H1 (cell line): ENCODE results near the gene KCNMB1. TPM values are rescaled to one million over a fixed set of nuclear protein-coding genes. Genes with fewer than 3 reads are reported as not detected.

Experiments used
- BRCA1 ChIP-seq: IDR thresholded peaks from 2 replicates; pipeline ENCODE4 v1.6.1; 2012; ENCODE audit warnings: low read depth, low read length, improper control_type of control experiment
- KDM1A ChIP-seq: fragments of 200-600, 300-600 bp; sonication (generic); IDR thresholded peaks from 2 replicates; pipeline ENCODE4 v1.7.1; 2016; ENCODE audit warnings: mild to moderate bottlenecking, low read length, borderline replicate concordance
- MAFK ChIP-seq: IDR thresholded peaks from 2 replicates; pipeline ENCODE4 v1.6.1; 2012; ENCODE audit warnings: low read depth, mild to moderate bottlenecking, improper control_type of control experiment, low read length
- PHF8 ChIP-seq: fragments of 200-600 bp; sonication (generic); conservative IDR thresholded peaks from 2 replicates; pipeline ENCODE4 v1.7.1; 2012; ENCODE audit warnings: low read depth, mild to moderate bottlenecking, inconsistent platforms, low read length, moderate library complexity
- POLR2A ChIP-seq, 2 experiments: IDR thresholded peaks; 1 replicate in 1 of 2; 2 replicates in 1 of 2; pipeline ENCODE4 v1.6.1; 2011; ENCODE audit warnings: low read depth in 2 of 2, low read length in 2 of 2, mild to moderate bottlenecking in 2 of 2; ENCODE audit errors: control extremely low read depth in 1 of 2
- polyA plus RNA-seq, 7 experiments: library from polyadenylated mRNA; depleted of rRNA in 3 of 7; stranded (reverse) in 5 of 7; unstranded in 2 of 7; fragments of >200 nt in 5 of 7; fragments of 200-250 nt in 2 of 7; gene quantifications; 1 replicate in 5 of 7; 2 replicates in 1 of 7; 4 replicates in 1 of 7; pipeline versions ENCODE4 v1.2.1 to v1.2.3, GENCODE V29; 2011 to 2013; ENCODE audit warnings: missing spikeins in 2 of 7, mixed read lengths in 2 of 7
- total RNA-seq: library from RNA; stranded (reverse); fragmentation: NEBNext Ultra II Directional; extraction: Animal tissue kit (Norgen Biotek cat#: 25700); gene quantifications from 2 replicates; pipeline ENCODE4 v1.2.1, GENCODE V29; 2021
- TF ChIP-seq, protein P1 (sequence below), 3 experiments: IDR thresholded peaks; 1 replicate in 2 of 3; 2 replicates in 1 of 3; pipeline versions ENCODE4 v1.5.1 to v1.6.1; 2011; ENCODE audit warnings: low read length in 3 of 3, mild to moderate bottlenecking in 3 of 3, inconsistent platforms in 2 of 3, low read depth in 1 of 3, moderate library complexity in 1 of 3; ENCODE audit not compliant: insufficient read depth in 1 of 3; ENCODE audit errors: control extremely low read depth in 1 of 3

KCNMB1 gene
- total and polyA plus RNA-seq, 2 of the 8 experiments (the other 6 are each of a cell fraction or from before 2014, with no cell fraction given), result 0.08 to 0.19 TPM

- TF ChIP-seq, protein P1, sequence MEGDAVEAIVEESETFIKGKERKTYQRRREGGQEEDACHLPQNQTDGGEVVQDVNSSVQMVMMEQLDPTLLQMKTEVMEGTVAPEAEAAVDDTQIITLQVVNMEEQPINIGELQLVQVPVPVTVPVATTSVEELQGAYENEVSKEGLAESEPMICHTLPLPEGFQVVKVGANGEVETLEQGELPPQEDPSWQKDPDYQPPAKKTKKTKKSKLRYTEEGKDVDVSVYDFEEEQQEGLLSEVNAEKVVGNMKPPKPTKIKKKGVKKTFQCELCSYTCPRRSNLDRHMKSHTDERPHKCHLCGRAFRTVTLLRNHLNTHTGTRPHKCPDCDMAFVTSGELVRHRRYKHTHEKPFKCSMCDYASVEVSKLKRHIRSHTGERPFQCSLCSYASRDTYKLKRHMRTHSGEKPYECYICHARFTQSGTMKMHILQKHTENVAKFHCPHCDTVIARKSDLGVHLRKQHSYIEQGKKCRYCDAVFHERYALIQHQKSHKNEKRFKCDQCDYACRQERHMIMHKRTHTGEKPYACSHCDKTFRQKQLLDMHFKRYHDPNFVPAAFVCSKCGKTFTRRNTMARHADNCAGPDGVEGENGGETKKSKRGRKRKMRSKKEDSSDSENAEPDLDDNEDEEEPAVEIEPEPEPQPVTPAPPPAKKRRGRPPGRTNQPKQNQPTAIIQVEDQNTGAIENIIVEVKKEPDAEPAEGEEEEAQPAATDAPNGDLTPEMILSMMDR (IDR thresholded peaks at IDR 0.05; ENCODE audit: control extremely low read depth in 1 of 3, insufficient read depth in 1 of 3, low read depth in 1 of 3, low read length in 3 of 3), result no peak
- TF ChIP-seq KDM1A (no peak), POLR2A (IDR thresholded peaks at IDR 0.05; ENCODE audit: control extremely low read depth in 1 of 2, low read depth in 2 of 2, low read length in 2 of 2) (no peak), PHF8 (no peak), BRCA1 (no peak), MAFK (no peak)
- TF ChIP-seq, all 59 proteins: peak for 0
Observed at GRCh38 chr5:170363671-170364070, 25.5 kb downstream of the KCNMB1 start (continued).
